GM12878 (cell line): ENCODE data around the gene PSIP1. TPM values are rescaled to one million over a fixed set of nuclear protein-coding genes. Genes with fewer than 3 reads are reported as not detected.
A peak's percentile ranks its signal among the peaks of the same experiment; 100 is the strongest.

Experiments used
- ATAC-seq: fragments of 200-7000 bp; cut with Tn5 transposase; 3 replicates; pipeline ENCODE4 v1.9.1; 2020; ENCODE audit warnings: mild to moderate bottlenecking, moderate library complexity
- BruUV-seq: library from RNA; stranded (reverse); fragments of 400-500 nt; replicated peaks from 2 replicates; lab custom pipeline; 2021; lab: Mats Ljungman, UMichigan
- CTCF ChIA-PET: fragments of 300-600 bp; sonication (Branson Sonifier 250); formaldehyde crosslinking; extraction: SDS; loops from one replicate; lab custom pipeline; 2021; ENCODE audit warnings: inconsistent platforms; lab: Yijun Ruan, JAX
- POLR2A ChIA-PET: fragments of 350-600 bp; formaldehyde crosslinking; extraction: SDS; loops from one replicate; lab custom pipeline; 2021; ENCODE audit warnings: inconsistent platforms; lab: Charles Lee
- RAD21 ChIA-PET: fragments of 300-600 bp; sonication (Branson Sonifier 250); formaldehyde crosslinking; loops from one replicate; lab custom pipeline; 2023; ENCODE audit warnings: antibody characterized with exemption; ENCODE audit not compliant: unreplicated experiment; lab: Charles Lee
- SMC1A ChIA-PET: fragments of 300-600 bp; sonication (Branson Sonifier 250); formaldehyde crosslinking; loops from one replicate; lab custom pipeline; 2023; ENCODE audit not compliant: unreplicated experiment, uncharacterized antibody; lab: Charles Lee
- DNase-seq: peaks from one replicate; pipeline ENCODE4 v3.0.0-alpha.2; 2011; ENCODE audit warnings: low read depth, low spot score
- FAIRE-seq: peaks from 3 replicates; lab custom pipeline; 2011; peaks lifted over from hg19 to GRCh38; lab: Jason Lieb, UNC
- H2AFZ ChIP-seq: 2 replicates; pipeline ENCODE4 v1.6.0; 2011; ENCODE audit warnings: low read depth, low read length, control low read depth; ENCODE audit not compliant: control insufficient read depth
- H3K27ac ChIP-seq: 2 replicates; pipeline ENCODE4 v1.5.1; 2011; ENCODE audit warnings: control low read depth; ENCODE audit not compliant: control insufficient read depth, insufficient read depth
- H3K27me3 ChIP-seq, 2 experiments: replicated peaks in 1 of 2; 2 replicates each; pipeline versions ENCODE4 v1.6.0 to v1.6.1; 2011; ENCODE audit warnings: low read length in 1 of 2; ENCODE audit not compliant: control insufficient read depth in 2 of 2, insufficient read depth in 2 of 2
- H3K36me3 ChIP-seq, 2 experiments: 2 replicates each; pipeline ENCODE4 v1.5.1; 2011; ENCODE audit warnings: low read length in 1 of 2; ENCODE audit not compliant: control insufficient read depth in 2 of 2, insufficient read depth in 2 of 2
- H3K4me1 ChIP-seq: 2 replicates; pipeline ENCODE4 v1.6.1; 2011; ENCODE audit warnings: mild to moderate bottlenecking, low read length, moderate library complexity, mixed read lengths; ENCODE audit not compliant: control insufficient read depth, insufficient read depth
- H3K4me2 ChIP-seq: 2 replicates; pipeline ENCODE4 v1.6.0; 2011; ENCODE audit warnings: control low read depth; ENCODE audit not compliant: control insufficient read depth, insufficient read depth
- H3K4me3 ChIP-seq: fragments of 200-600 bp; sonication (generic); 2 replicates; pipeline ENCODE4 v1.5.1; 2016
- H3K79me2 ChIP-seq: 2 replicates; pipeline ENCODE4 v1.6.0; 2011; ENCODE audit warnings: low read length; ENCODE audit not compliant: control insufficient read depth, insufficient read depth
- H3K9ac ChIP-seq: 2 replicates; pipeline ENCODE4 v1.8.0; 2011; ENCODE audit warnings: low read length, control low read depth, mixed read lengths; ENCODE audit not compliant: control insufficient read depth, insufficient read depth
- H3K9me3 ChIP-seq: replicated peaks from 3 replicates; pipeline ENCODE4 v1.5.1; 2011; ENCODE audit warnings: mild to moderate bottlenecking, low read length; ENCODE audit not compliant: control insufficient read depth, insufficient read depth
- H4K20me1 ChIP-seq: 2 replicates; pipeline ENCODE4 v1.6.0; 2011; ENCODE audit not compliant: control insufficient read depth, insufficient read depth
- CBX3 ChIP-seq: fragments of 200-600 bp; sonication (generic); IDR thresholded peaks from 2 replicates; pipeline ENCODE4 v1.6.1; 2016; ENCODE audit warnings: low read depth, borderline replicate concordance
- WGBS: methylation state at CpG from one replicate; pipeline ENCODE4 v1.1.6; 2016; ENCODE audit warnings: low lambda C conversion rate; ENCODE audit not compliant: insufficient replicate concordance, insufficient coverage; ENCODE audit errors: missing lambda C conversion rate; 5-methylcytosine and 5-hydroxymethylcytosine counted together
- in situ Hi-C: fragments of 300-500 bp; cut with MboI; formaldehyde crosslinking; loops from 9 replicates; pipeline ENCODE4 v1.14.3; 2018; ENCODE audit warnings: mixed read lengths
- intact Hi-C: fragments of 100-400 bp; cut with micrococcal nuclease; formaldehyde crosslinking; loops from one replicate; pipeline ENCODE4 v1.14.2; 2022; ENCODE audit not compliant: unreplicated experiment
- polyA plus RNA-seq, 11 experiments: library from polyadenylated mRNA; depleted of rRNA in 4 of 11; unstranded in 6 of 11; stranded (reverse) in 5 of 11; fragments of >200 nt; fragmentation: Nextera tagmentation in 4 of 11; fragmentation: Illumina TruSeq in 1 of 11; extraction: Ambion mirVana in 4 of 11; extraction: Trizol in 1 of 11; gene quantifications; 1 replicate in 1 of 11; 2 replicates in 10 of 11; pipeline versions ENCODE4 v1.2.1 to v1.2.3, GENCODE V29; 2011 to 2016; ENCODE audit warnings: inconsistent platforms in 2 of 11, missing spikeins in 2 of 11, low read depth in 1 of 11
- total RNA-seq, 4 experiments: library from RNA; depleted of rRNA in 3 of 4; stranded (reverse); fragments of >200 nt in 3 of 4; fragmentation: Illumina TruSeq in 1 of 4; extraction: Trizol in 1 of 4; gene quantifications; 2 replicates each; pipeline versions ENCODE4 v1.2.1 to v1.2.3, GENCODE V29; 2013 to 2021
- TF ChIP-seq, protein P1 (sequence below): fragments of 450-650 bp; IDR thresholded peaks from 2 replicates; pipeline ENCODE4 v1.6.1; 2018; ENCODE audit warnings: borderline replicate concordance, mild to moderate bottlenecking; ENCODE audit not compliant: partially characterized antibody
- TF ChIP-seq, protein P2 (sequence below): IDR thresholded peaks from 2 replicates; pipeline ENCODE4 v1.6.1; 2011; ENCODE audit warnings: borderline replicate concordance, low read depth, mild to moderate bottlenecking, moderate library complexity, low read length; ENCODE audit not compliant: insufficient read depth, poor library complexity, severe bottlenecking

PSIP1 gene
- total and polyA plus RNA-seq, 10 of the 15 experiments (the other 5 are each of a cell fraction or from before 2014, with no cell fraction given): 75.5 to 299 (median 173) TPM

DNA sequence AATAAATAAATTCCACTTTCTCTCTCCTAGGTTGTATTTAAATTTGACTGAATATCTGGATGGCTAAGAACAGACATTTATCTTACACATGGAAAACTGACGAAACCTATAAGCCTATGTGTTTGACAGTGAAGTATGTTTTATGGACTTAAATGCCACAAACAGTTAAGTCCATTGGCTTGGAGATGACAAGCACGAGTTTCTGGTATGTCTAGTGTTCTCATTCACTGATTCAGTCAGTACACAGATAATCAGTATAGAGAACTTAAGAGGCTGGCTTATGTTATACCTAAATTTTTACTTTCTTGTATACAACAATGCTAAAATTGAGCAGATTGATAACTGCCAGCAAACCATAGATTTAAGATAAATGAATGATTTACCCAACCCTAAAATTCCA, 49.2 kb downstream of the PSIP1 start:
- Histone ChIP-seq H3K9me3 (no peaks in the 10 kb centered on the region), H4K20me1 (no peaks in the 10 kb centered on the region), H3K9ac (no peak overlapping the region), H3K4me3 (no peak overlapping the region), H3K27me3 (no peaks in the 10 kb centered on the region), H3K4me2 (no peak overlapping the region), H3K27ac (no peak overlapping the region), H3K36me3 (peaks cover 2 to 38% of the 10 kb centered on the region in 2 experiments; a peak in 3 of 4 replicates), H3K79me2 (no peaks in the 10 kb centered on the region), H2AFZ (no peak overlapping the region), H3K4me1 (no peaks in the 10 kb centered on the region)
- intact Hi-C loops: loop anchor here (5.0 kb wide), 1 partner anchor 146 kb away; no protein-coding TSS in a partner anchor
- ATAC-seq (no peak), DNase-seq (no peak), FAIRE-seq (peak; percentile 13)
- POLR2A ChIA-PET: no interaction called here
- BruUV-seq: no TSS peak
- no peak for TF ChIP-seq CBX3
- TF ChIP-seq, protein P1, sequence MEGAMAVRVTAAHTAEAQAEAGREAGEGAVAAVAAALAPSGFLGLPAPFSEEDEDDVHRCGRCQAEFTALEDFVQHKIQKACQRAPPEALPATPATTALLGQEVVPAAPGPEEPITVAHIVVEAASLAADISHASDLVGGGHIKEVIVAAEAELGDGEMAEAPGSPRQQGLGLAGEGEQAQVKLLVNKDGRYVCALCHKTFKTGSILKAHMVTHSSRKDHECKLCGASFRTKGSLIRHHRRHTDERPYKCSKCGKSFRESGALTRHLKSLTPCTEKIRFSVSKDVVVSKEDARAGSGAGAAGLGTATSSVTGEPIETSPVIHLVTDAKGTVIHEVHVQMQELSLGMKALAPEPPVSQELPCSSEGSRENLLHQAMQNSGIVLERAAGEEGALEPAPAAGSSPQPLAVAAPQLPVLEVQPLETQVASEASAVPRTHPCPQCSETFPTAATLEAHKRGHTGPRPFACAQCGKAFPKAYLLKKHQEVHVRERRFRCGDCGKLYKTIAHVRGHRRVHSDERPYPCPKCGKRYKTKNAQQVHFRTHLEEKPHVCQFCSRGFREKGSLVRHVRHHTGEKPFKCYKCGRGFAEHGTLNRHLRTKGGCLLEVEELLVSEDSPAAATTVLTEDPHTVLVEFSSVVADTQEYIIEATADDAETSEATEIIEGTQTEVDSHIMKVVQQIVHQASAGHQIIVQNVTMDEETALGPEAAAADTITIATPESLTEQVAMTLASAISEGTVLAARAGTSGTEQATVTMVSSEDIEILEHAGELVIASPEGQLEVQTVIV: no peak
- TF ChIP-seq, protein P2, sequence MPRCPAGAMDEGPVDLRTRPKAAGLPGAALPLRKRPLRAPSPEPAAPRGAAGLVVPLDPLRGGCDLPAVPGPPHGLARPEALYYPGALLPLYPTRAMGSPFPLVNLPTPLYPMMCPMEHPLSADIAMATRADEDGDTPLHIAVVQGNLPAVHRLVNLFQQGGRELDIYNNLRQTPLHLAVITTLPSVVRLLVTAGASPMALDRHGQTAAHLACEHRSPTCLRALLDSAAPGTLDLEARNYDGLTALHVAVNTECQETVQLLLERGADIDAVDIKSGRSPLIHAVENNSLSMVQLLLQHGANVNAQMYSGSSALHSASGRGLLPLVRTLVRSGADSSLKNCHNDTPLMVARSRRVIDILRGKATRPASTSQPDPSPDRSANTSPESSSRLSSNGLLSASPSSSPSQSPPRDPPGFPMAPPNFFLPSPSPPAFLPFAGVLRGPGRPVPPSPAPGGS: peak; percentile 28
- RAD21 ChIA-PET: interaction anchor here (0.6 kb wide), 1 partner anchor 104 kb away, joined by 5 read pairs; no protein-coding TSS in a partner anchor
- CTCF ChIA-PET: interaction anchor here (1.2 kb wide), 1 partner anchor 184 kb away, joined by 3 read pairs; no protein-coding TSS in a partner anchor
- in situ Hi-C loops: no loop called here
- 93% methylated on average over 2 of the region's 2 CpGs for WGBS
- SMC1A ChIA-PET: interaction anchor here (1.0 to 1.2 kb wide), 3 partner anchors 11 to 44 kb away, joined by 3 to 10 read pairs (median 5); no protein-coding TSS in a partner anchor
